Peyer's patch (tissue), 4 donors: ENCODE results near the gene ABHD6.

ENCODE experiments used
- POLR2A ChIP-seq, 2 donors: fragments of 450-650 bp; IDR thresholded peaks; one replicate each; pipeline ENCODE4 v1.5.1; 2017; ENCODE audit warnings: antibody characterized with exemption in 2 of 2, mild to moderate bottlenecking in 2 of 2, moderate library complexity in 2 of 2
- TF ChIP-seq, protein P1 (sequence below), 6 experiments: fragments of 450-650 bp in 4 of 6; fragments of 200-600 bp in 2 of 6; sonication (generic) in 1 of 6; IDR thresholded peaks; one replicate each; pipeline ENCODE4 v1.5.1; 2017 to 2019; ENCODE audit warnings: antibody characterized with exemption in 6 of 6, mild to moderate bottlenecking in 3 of 6, moderate library complexity in 1 of 6

GRCh38 chr3:58250093-58250707 is 12.6 kb downstream of the ABHD6 start:
- TF ChIP-seq, protein P1, sequence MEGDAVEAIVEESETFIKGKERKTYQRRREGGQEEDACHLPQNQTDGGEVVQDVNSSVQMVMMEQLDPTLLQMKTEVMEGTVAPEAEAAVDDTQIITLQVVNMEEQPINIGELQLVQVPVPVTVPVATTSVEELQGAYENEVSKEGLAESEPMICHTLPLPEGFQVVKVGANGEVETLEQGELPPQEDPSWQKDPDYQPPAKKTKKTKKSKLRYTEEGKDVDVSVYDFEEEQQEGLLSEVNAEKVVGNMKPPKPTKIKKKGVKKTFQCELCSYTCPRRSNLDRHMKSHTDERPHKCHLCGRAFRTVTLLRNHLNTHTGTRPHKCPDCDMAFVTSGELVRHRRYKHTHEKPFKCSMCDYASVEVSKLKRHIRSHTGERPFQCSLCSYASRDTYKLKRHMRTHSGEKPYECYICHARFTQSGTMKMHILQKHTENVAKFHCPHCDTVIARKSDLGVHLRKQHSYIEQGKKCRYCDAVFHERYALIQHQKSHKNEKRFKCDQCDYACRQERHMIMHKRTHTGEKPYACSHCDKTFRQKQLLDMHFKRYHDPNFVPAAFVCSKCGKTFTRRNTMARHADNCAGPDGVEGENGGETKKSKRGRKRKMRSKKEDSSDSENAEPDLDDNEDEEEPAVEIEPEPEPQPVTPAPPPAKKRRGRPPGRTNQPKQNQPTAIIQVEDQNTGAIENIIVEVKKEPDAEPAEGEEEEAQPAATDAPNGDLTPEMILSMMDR (IDR thresholded peaks at IDR 0.05) = no peak
- TF ChIP-seq POLR2A (IDR thresholded peaks at IDR 0.05) = no peak
